H1 (cell line): ENCODE results near the gene ARFGAP3.

ENCODE experiments used
- ATF2 ChIP-seq: IDR thresholded peaks from 2 replicates; pipeline ENCODE4 v1.6.1; 2012; ENCODE audit warnings: low read length, inconsistent platforms
- CHD2 ChIP-seq: IDR thresholded peaks from 2 replicates; pipeline ENCODE4 v1.6.1; 2012; ENCODE audit warnings: low read length, improper control_type of control experiment
- CREB1 ChIP-seq: IDR thresholded peaks from 2 replicates; pipeline ENCODE4 v1.6.1; 2012; ENCODE audit warnings: inconsistent platforms
- EP300 ChIP-seq, 2 experiments: IDR thresholded peaks; 1 replicate in 1 of 2; 2 replicates in 1 of 2; pipeline ENCODE4 v1.6.1; 2011 to 2012; ENCODE audit warnings: low read depth in 2 of 2, low read length in 2 of 2, mild to moderate bottlenecking in 2 of 2, borderline replicate concordance in 1 of 2, inconsistent platforms in 1 of 2, moderate library complexity in 1 of 2
- EZH2 ChIP-seq: fragments of 200-600 bp; sonication (generic); IDR thresholded peaks from 2 replicates; pipeline ENCODE4 v1.7.1; 2012; ENCODE audit warnings: low read depth, mild to moderate bottlenecking, moderate library complexity, low read length, inconsistent platforms; ENCODE audit not compliant: severe bottlenecking
- JUND ChIP-seq: IDR thresholded peaks from 2 replicates; pipeline ENCODE4 v1.6.1; 2011; ENCODE audit warnings: mild to moderate bottlenecking, improper control_type of control experiment, low read length
- KDM1A ChIP-seq: fragments of 200-600, 300-600 bp; sonication (generic); IDR thresholded peaks from 2 replicates; pipeline ENCODE4 v1.7.1; 2016; ENCODE audit warnings: mild to moderate bottlenecking, low read length, borderline replicate concordance
- NANOG ChIP-seq: IDR thresholded peaks from 2 replicates; pipeline ENCODE4 v1.6.1; 2011; ENCODE audit warnings: low read length, low read depth, mild to moderate bottlenecking, inconsistent platforms; ENCODE audit not compliant: insufficient read depth, poor library complexity, severe bottlenecking
- NRF1 ChIP-seq: IDR thresholded peaks from 2 replicates; pipeline ENCODE4 v1.6.1; 2011; ENCODE audit warnings: mild to moderate bottlenecking, low read depth, low read length, improper control_type of control experiment
- POLR2A ChIP-seq, 2 experiments: IDR thresholded peaks; 1 replicate in 1 of 2; 2 replicates in 1 of 2; pipeline ENCODE4 v1.6.1; 2011; ENCODE audit warnings: low read depth in 2 of 2, low read length in 2 of 2, mild to moderate bottlenecking in 2 of 2; ENCODE audit errors: control extremely low read depth in 1 of 2
- POLR2AphosphoS5 ChIP-seq: IDR thresholded peaks from 2 replicates; pipeline ENCODE4 v1.6.1; 2011; ENCODE audit warnings: low read depth, low read length
- RAD21 ChIP-seq, 2 experiments: IDR thresholded peaks in 1 of 2; conservative IDR thresholded peaks in 1 of 2; 2 replicates each; pipeline ENCODE4 v1.6.1; 2011; ENCODE audit warnings: low read depth in 2 of 2, low read length in 2 of 2, improper control_type of control experiment in 1 of 2, inconsistent platforms in 1 of 2, mild to moderate bottlenecking in 1 of 2, moderate library complexity in 1 of 2
- USF2 ChIP-seq: IDR thresholded peaks from 2 replicates; pipeline ENCODE4 v1.6.1; 2011; ENCODE audit warnings: low read length, improper control_type of control experiment
- TF ChIP-seq, protein P1 (sequence below), 3 experiments: IDR thresholded peaks; 1 replicate in 2 of 3; 2 replicates in 1 of 3; pipeline versions ENCODE4 v1.5.1 to v1.6.1; 2011; ENCODE audit warnings: low read length in 3 of 3, mild to moderate bottlenecking in 3 of 3, inconsistent platforms in 2 of 3, low read depth in 1 of 3, moderate library complexity in 1 of 3; ENCODE audit not compliant: insufficient read depth in 1 of 3; ENCODE audit errors: control extremely low read depth in 1 of 3

- TF ChIP-seq, protein P1, sequence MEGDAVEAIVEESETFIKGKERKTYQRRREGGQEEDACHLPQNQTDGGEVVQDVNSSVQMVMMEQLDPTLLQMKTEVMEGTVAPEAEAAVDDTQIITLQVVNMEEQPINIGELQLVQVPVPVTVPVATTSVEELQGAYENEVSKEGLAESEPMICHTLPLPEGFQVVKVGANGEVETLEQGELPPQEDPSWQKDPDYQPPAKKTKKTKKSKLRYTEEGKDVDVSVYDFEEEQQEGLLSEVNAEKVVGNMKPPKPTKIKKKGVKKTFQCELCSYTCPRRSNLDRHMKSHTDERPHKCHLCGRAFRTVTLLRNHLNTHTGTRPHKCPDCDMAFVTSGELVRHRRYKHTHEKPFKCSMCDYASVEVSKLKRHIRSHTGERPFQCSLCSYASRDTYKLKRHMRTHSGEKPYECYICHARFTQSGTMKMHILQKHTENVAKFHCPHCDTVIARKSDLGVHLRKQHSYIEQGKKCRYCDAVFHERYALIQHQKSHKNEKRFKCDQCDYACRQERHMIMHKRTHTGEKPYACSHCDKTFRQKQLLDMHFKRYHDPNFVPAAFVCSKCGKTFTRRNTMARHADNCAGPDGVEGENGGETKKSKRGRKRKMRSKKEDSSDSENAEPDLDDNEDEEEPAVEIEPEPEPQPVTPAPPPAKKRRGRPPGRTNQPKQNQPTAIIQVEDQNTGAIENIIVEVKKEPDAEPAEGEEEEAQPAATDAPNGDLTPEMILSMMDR (IDR thresholded peaks at IDR 0.05; ENCODE audit: control extremely low read depth in 1 of 3, insufficient read depth in 1 of 3, low read depth in 1 of 3, low read length in 3 of 3): no peak
- no peak for TF ChIP-seq USF2
- TF ChIP-seq EZH2: no peak
- no peak for TF ChIP-seq POLR2A (IDR thresholded peaks at IDR 0.05; ENCODE audit: control extremely low read depth in 1 of 2, low read depth in 2 of 2, low read length in 2 of 2)
- no peak for TF ChIP-seq EP300 (IDR thresholded peaks at IDR 0.05; ENCODE audit: borderline replicate concordance in 1 of 2, low read depth in 2 of 2, low read length in 2 of 2)
- no peak for TF ChIP-seq NANOG
- no peak for TF ChIP-seq RAD21 (IDR thresholded peaks at IDR 0.05 in 1 of 2, conservative IDR thresholded peaks at IDR 0.05 in 1 of 2; ENCODE audit: low read depth in 2 of 2, low read length in 2 of 2)
- TF ChIP-seq NRF1: no peak
- no peak for TF ChIP-seq ATF2
- TF ChIP-seq CHD2: no peak
- TF ChIP-seq KDM1A: no peak
- TF ChIP-seq POLR2AphosphoS5: no peak
- no peak for TF ChIP-seq JUND
- TF ChIP-seq CREB1: no peak
Measured at GRCh38 chr22:42758931-42759629, 98.0 kb downstream of the ARFGAP3 start.
